Measurements from ENCODE around the gene TOP1. TPM values are rescaled to one million over a fixed set of nuclear protein-coding genes. Genes with fewer than 3 reads are reported as not detected.
"Not testable (repeated sequence)": the region's sequence is repeated elsewhere in the genome, so short reads cannot be mapped to it uniquely, and the experiment has no call there.

The TOP1 gene
- polyA plus RNA-seq, 3 donors = 6.9 to 11.5 (median 11.5) TPM

DNA sequence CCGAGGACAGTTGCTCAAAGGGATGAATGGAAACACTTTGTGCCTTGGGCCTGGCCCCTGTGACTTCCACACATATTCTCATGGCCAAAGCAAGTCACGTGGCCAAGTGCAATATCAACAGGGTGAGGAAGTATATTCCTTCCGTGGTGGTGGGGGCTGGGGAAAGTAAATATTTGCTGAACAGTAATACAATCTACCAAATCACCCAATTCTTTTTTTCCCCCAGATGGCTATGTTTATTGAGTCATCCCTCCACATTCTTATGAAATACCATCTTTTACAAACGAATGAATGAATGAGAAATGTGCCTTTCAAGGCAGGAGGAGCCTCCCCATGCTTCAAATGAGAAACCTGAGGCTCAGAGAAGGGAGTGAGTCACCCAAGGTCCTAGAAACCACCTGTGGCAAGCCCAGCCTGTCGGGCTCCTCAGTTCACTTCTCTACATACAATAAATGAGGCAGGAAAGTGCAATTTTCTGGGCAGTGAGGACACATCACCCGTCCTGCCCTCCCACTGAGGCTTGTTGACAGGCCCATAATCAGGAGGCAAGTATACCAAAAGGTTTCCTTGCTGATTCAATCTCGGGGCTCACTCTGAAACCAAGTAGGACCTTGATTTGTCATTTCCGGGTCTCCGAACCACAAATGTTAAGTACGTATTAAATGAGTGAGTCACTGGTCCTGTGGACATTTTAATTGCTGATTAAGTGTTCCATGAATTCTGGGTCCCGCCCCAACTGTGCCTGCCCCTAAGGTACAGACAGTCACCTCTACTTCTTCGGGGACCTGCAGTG lies 25.3 kb upstream of the TOP1 start:
- Histone ChIP-seq H3K4me3 (replicated peaks in 1 of 3; ENCODE audit: low read depth in 2 of 3, low read length in 3 of 3) (peak overlapping the region in 1 of 3 experiments; percentile 36), H3K4me2 (replicated peaks; ENCODE audit: extremely low read depth, low read length, poor library complexity, severe bottlenecking) (peak overlapping the region; percentile 53), H4K20me1 (ENCODE audit: insufficient read depth, low read length) (no peaks in the 10 kb centered on the region), H3K36me3 (replicated peaks in 1 of 2; ENCODE audit: control insufficient read depth in 1 of 2, insufficient read depth in 2 of 2, low read length in 2 of 2) (no peaks in the 10 kb centered on the region), H3K4me1 (ENCODE audit: control insufficient read depth in 1 of 2, insufficient read depth in 2 of 2, low read length in 2 of 2) (peaks cover 70 to 75% of the 10 kb centered on the region in 2 donors), H3K9ac (ENCODE audit: insufficient read depth, low read length, poor library complexity, severe bottlenecking) (peak overlapping the region; percentile 63), H3K27ac (ENCODE audit: low read depth in 1 of 2, low read length in 2 of 2) (peak overlapping the region; percentile 86 to 95), H3K9me3 (replicated peaks in 1 of 2; ENCODE audit: control insufficient read depth in 1 of 2, insufficient read depth in 1 of 2, low read length in 2 of 2) (no peaks in the 10 kb centered on the region), H3K79me2 (ENCODE audit: insufficient read depth, low read length) (no peaks in the 10 kb centered on the region), H2AFZ (ENCODE audit: insufficient read depth, low read depth, low read length, poor library complexity, severe bottlenecking) (peak overlapping the region; percentile 43), H3K27me3 (ENCODE audit: control insufficient read depth in 2 of 2, insufficient read depth in 2 of 2, low read length in 2 of 2) (no peaks in the 10 kb centered on the region)
- intact Hi-C loops (cut with micrococcal nuclease) = loop anchor here (10.0 kb wide), 1 partner anchor 509 kb away; no protein-coding TSS in a partner anchor
- TF ChIP-seq, protein P1, sequence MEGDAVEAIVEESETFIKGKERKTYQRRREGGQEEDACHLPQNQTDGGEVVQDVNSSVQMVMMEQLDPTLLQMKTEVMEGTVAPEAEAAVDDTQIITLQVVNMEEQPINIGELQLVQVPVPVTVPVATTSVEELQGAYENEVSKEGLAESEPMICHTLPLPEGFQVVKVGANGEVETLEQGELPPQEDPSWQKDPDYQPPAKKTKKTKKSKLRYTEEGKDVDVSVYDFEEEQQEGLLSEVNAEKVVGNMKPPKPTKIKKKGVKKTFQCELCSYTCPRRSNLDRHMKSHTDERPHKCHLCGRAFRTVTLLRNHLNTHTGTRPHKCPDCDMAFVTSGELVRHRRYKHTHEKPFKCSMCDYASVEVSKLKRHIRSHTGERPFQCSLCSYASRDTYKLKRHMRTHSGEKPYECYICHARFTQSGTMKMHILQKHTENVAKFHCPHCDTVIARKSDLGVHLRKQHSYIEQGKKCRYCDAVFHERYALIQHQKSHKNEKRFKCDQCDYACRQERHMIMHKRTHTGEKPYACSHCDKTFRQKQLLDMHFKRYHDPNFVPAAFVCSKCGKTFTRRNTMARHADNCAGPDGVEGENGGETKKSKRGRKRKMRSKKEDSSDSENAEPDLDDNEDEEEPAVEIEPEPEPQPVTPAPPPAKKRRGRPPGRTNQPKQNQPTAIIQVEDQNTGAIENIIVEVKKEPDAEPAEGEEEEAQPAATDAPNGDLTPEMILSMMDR (IDR thresholded peaks at IDR 0.05) = no peak
- Mint-ChIP-seq H3K27ac (peak overlapping the region; percentile 97 to 99 (median 99)), H3K27me3 (ENCODE audit: low read depth in 3 of 3) (peaks cover 0 to 2% (median 0%) of the 10 kb centered on the region in 3 donors), H3K36me3 (peaks cover 2 to 3% of the 10 kb centered on the region in 2 donors), H3K9me3 (peaks cover 0 to 7% (median 0%) of the 10 kb centered on the region in 7 donors), H3K4me1 (peaks cover 66% of the 10 kb centered on the region), H3K4me3 (peak overlapping the region; percentile 59 to 67)
- 24% methylated on average over 5 of the region's 12 CpGs for WGBS (ENCODE audit: insufficient coverage)
- peak; percentile 88 to 94 (median 91) for DNase-seq

- H4K20me1 ChIP-seq (ENCODE audit: insufficient read depth, low read length); DNase-seq; H3K36me3 Mint-ChIP-seq; H3K79me2 ChIP-seq (ENCODE audit: insufficient read depth, low read length); H3K9me3 ChIP-seq (replicated peaks in 1 of 2; ENCODE audit: control insufficient read depth in 1 of 2, insufficient read depth in 1 of 2, low read length in 2 of 2); H3K27me3 ChIP-seq (ENCODE audit: control insufficient read depth in 2 of 2, insufficient read depth in 2 of 2, low read length in 2 of 2); H3K36me3 ChIP-seq (replicated peaks in 1 of 2; ENCODE audit: control insufficient read depth in 1 of 2, insufficient read depth in 2 of 2, low read length in 2 of 2); H3K9me3 Mint-ChIP-seq; H2AFZ ChIP-seq (ENCODE audit: insufficient read depth, low read depth, low read length, poor library complexity, severe bottlenecking); H3K27me3 Mint-ChIP-seq (ENCODE audit: low read depth in 3 of 3): not testable (repeated sequence)
- H3K4me1 ChIP-seq (ENCODE audit: control insufficient read depth in 1 of 2, insufficient read depth in 2 of 2, low read length in 2 of 2) = peaks cover 76 to 80% of the 10 kb centered on the region in 2 donors
- 85% methylated on average over 4 of the region's 6 CpGs for WGBS (ENCODE audit: insufficient coverage)
- peak overlapping the region in 1 of 2 donors; percentile 51 for H3K4me3 Mint-ChIP-seq
- H3K9ac ChIP-seq (ENCODE audit: insufficient read depth, low read length, poor library complexity, severe bottlenecking) = peak overlapping the region; percentile 63
- peak overlapping the region; percentile 53 for H3K4me2 ChIP-seq (replicated peaks; ENCODE audit: extremely low read depth, low read length, poor library complexity, severe bottlenecking)
- H3K4me3 ChIP-seq (replicated peaks in 1 of 3; ENCODE audit: low read depth in 2 of 3, low read length in 3 of 3) = peak overlapping the region in 1 of 3 experiments; percentile 36
- H3K4me1 Mint-ChIP-seq = peaks cover 68% of the 10 kb centered on the region
- intact Hi-C loops (cut with micrococcal nuclease) = loop anchor here (10.0 kb wide), 1 partner anchor 509 kb away; no protein-coding TSS in a partner anchor
- H3K27ac Mint-ChIP-seq = peak overlapping the region; percentile 97 to 99 (median 99)
- H3K27ac ChIP-seq (ENCODE audit: low read depth in 1 of 2, low read length in 2 of 2) = peak overlapping the region; percentile 86 to 95
Measured at GRCh38 chr20:41003936-41004294, 24.7 kb upstream of the TOP1 start.

Data from CD14-positive monocyte (primary cell).